Fibroblast of pulmonary artery (primary cell): ENCODE measurements around the gene STAT5A.
"Not testable (repeated sequence)": the region's sequence is repeated elsewhere in the genome, so short reads cannot be mapped to it uniquely, and the experiment has no call there.

ENCODE experiments used
- DNase-seq: peaks from one replicate; pipeline ENCODE4 v3.0.0-alpha.2; 2010; ENCODE audit warnings: low read depth
- H3K4me3 ChIP-seq: replicated peaks from 2 replicates; pipeline ENCODE4 v1.5.1; 2011; ENCODE audit warnings: low read depth, mild to moderate bottlenecking, control low read depth, low read length, moderate library complexity
- TF ChIP-seq, protein P1 (sequence below): IDR thresholded peaks from 2 replicates; pipeline ENCODE4 v1.5.1; 2011; ENCODE audit warnings: mild to moderate bottlenecking, control low read depth, low read length, inconsistent platforms; ENCODE audit errors: missing control alignments

STAT5A gene

DNA sequence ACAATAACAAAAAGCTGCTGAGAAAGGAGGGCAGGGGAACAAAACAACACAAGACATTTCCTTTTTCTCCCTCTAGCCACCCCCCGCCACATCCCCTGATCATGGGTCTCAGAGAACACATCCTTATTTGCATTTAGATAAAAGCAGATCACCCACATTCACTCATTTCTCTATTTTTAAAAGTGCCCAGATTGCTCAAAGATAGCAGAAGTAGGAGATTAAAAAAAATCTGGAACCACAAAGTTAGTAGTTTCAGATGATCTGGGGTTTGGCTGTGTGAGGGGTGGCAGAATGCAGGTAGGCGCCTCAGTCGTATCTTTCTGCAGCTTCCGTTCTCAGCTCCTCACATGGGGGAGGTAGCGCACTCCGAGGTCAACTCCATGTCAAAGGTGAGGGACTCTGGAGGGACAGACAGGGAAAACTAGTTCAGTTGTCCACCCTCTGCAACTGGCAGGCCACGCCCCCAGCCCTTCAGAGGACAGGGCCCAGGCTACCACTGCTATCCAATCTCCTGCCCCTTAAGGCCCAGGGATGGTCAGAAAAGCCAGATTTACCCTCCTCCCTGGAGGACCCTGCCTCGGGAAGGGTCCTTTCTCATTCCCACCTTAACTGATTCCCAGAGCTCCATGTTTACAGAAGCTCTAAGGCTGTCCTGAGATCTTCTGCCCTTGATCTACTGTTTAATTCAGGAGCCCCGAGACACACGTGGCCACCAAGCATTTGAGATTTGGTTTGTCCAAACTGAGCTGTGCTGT, 27.3 kb downstream of the STAT5A start:
- no peak overlapping the region for H3K4me3 ChIP-seq
- TF ChIP-seq, protein P1, sequence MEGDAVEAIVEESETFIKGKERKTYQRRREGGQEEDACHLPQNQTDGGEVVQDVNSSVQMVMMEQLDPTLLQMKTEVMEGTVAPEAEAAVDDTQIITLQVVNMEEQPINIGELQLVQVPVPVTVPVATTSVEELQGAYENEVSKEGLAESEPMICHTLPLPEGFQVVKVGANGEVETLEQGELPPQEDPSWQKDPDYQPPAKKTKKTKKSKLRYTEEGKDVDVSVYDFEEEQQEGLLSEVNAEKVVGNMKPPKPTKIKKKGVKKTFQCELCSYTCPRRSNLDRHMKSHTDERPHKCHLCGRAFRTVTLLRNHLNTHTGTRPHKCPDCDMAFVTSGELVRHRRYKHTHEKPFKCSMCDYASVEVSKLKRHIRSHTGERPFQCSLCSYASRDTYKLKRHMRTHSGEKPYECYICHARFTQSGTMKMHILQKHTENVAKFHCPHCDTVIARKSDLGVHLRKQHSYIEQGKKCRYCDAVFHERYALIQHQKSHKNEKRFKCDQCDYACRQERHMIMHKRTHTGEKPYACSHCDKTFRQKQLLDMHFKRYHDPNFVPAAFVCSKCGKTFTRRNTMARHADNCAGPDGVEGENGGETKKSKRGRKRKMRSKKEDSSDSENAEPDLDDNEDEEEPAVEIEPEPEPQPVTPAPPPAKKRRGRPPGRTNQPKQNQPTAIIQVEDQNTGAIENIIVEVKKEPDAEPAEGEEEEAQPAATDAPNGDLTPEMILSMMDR, result no peak
- DNase-seq, result no peak

DNA sequence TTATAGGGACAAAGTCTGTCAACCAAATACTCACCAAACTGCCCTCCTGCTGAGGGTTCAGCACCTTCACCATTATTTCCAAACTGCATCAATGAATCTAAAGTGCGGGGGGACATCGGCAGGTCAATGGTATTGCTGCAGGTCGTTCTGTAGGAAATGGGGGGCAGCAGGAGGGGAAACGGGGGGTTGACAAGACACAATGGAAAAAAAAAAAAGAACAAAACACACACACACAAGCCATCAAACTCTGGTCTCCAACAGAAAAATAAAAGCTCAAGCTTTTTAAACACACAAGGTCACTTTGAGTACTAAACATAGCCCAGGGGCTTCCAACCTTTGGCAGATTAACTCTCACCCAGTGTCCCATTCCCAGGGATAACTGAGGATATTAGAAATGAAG, 28.5 kb downstream of the STAT5A start:
- TF ChIP-seq, protein P1, result no peak

DNA sequence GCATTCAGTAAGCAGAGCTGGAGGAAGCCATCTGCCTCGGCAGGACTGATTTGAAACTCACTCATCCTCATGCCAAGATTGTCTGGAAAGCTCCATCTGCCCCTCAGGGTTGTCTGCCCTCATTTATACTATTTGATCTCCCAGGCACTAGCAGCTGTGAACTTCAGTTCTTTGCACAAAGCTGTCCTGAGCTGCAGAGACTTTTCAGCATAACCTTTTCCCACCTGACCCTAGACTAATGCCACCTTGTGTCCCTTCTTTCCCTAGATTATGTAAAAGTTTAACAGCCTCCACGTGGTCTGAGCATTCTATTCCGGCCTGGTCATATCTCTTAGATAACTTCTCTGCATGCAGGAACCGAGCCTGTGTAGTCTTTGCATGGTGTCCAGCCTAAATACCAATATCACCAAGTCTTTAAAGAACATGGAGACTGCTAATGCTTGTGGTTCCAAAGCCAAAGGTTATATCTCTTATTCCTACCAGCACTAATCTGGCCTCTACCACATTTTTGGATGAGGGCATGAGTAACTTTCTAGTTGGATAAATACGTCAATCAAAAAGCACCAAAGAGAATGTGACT, 29.1 kb downstream of the STAT5A start:
- no peak for DNase-seq
- TF ChIP-seq, protein P1, result no peak
- no peak overlapping the region for H3K4me3 ChIP-seq

More for the DNA sequence above, 28.5 kb downstream of the STAT5A start:
- no peak overlapping the region for H3K4me3 ChIP-seq
- DNase-seq, result no peak

DNA sequence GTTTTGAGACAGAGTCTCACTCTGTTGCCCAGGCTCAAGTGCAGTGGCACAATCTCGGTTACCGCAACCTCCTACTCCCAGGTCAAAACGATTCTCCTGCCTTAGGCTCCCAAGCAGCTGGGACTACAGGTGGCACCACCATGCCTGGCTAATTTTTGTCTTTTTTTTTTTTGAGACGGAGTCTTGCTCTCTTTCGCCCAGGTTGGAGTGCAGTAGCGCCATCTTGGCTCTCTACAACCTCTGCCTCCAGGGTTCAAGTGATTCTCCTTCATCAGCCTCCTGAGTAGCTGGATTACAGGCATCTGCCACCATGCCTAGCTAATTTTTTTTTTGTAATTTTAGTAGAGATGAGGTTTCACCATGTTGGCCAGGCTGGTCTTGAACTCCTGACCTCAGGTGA, 29.7 kb downstream of the STAT5A start:
- H3K4me3 ChIP-seq, DNase-seq: not testable (repeated sequence)

DNA sequence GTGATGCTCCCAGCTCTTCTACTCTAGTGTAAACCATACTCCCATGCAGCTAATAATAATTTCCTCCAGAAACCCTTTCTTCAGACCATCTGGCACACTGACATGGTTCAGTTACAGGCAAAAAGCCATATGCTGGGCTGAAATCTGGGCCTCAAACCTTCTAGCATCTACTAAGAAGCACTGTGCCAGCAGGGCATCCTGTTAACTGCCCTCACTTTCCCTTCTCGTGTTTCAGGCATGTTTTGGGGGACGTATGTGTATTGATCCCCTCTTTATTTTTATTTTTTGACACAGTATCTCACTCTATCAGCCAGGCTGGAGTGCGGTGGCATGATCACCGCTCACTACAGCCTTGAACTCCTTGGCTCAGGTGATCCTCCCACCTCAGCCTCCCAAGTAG, 33.3 kb downstream of the STAT5A start:
- no peak overlapping the region for H3K4me3 ChIP-seq
- TF ChIP-seq, protein P1, result no peak
- DNase-seq, result no peak

DNA sequence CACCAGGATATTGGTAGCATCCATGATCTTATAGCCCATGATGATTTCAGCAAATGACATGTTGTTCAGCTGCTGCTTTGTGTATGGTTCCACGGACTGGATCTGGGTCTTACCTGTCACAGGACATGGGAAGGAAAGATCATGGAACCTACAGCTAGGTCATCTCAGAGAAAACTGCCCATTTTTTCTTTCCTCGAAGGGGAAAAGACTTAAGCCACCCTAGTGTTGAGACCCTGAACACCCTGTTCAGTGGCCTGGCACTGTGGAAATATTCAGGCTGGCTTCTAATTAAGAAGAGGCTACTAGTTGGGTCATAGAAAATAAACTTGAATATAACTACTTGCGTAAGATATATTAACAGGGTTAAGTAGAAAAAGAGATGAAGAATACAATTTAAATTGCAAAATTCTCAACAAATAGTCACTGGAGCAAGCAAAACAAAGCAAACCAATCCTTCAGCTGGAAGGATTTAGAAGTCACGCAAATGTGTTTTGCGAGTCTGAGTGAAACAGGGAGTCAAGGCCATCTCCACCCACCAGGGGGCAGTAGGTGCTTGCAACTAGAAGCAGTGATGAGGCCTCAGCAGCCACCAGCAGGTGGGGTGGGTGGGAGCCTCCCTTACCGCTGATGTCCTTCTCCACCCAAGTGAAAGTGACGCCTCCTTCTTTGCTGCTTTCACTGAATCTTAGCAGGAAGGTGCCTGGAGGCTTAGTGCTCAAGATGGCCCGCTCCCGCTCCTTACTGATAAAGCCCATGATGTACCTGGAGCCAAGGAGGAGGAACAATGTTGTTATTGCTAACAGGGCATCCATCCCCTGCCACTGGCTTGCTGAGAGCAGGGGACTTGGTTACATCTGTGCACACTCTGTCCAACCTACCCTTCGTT, 34.3 kb downstream of the STAT5A start:
- no peak overlapping the region for H3K4me3 ChIP-seq
- peak; percentile 95 for DNase-seq
- TF ChIP-seq, protein P1, result no peak

DNA sequence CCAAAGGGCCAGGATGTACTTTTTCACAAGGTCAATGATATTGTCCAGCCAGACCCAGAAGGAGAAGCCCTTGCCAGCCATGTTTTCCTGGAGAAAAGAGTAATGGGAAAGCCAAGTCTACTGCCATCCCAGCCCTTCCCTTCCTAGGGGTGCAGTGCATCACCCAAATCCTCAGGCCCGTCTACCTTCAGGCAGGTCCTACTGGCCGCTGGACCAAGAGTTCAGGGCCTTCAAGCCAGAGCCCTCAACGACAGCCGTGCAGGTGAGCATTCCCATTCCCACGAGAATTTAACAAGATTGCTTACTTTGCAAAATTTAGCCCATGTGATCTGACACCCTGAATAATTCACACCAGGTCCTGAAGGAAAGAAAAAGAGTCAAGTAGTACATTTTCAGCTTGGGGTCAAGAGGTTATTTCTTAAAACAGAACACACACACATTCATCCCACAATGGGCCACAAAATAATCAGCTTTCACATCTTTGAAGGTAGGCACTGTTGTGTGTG, 35.0 kb downstream of the STAT5A start:
- H3K4me3 ChIP-seq, result no peak overlapping the region
- DNase-seq, result no peak
- TF ChIP-seq, protein P1, result no peak
